ENCODE results near the gene SYT13. TPM values are rescaled to one million over a fixed set of nuclear protein-coding genes. Genes with fewer than 3 reads are reported as not detected.

The SYT13 gene, protein sequence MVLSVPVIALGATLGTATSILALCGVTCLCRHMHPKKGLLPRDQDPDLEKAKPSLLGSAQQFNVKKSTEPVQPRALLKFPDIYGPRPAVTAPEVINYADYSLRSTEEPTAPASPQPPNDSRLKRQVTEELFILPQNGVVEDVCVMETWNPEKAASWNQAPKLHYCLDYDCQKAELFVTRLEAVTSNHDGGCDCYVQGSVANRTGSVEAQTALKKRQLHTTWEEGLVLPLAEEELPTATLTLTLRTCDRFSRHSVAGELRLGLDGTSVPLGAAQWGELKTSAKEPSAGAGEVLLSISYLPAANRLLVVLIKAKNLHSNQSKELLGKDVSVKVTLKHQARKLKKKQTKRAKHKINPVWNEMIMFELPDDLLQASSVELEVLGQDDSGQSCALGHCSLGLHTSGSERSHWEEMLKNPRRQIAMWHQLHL
- total RNA-seq, result not detected

DNA sequence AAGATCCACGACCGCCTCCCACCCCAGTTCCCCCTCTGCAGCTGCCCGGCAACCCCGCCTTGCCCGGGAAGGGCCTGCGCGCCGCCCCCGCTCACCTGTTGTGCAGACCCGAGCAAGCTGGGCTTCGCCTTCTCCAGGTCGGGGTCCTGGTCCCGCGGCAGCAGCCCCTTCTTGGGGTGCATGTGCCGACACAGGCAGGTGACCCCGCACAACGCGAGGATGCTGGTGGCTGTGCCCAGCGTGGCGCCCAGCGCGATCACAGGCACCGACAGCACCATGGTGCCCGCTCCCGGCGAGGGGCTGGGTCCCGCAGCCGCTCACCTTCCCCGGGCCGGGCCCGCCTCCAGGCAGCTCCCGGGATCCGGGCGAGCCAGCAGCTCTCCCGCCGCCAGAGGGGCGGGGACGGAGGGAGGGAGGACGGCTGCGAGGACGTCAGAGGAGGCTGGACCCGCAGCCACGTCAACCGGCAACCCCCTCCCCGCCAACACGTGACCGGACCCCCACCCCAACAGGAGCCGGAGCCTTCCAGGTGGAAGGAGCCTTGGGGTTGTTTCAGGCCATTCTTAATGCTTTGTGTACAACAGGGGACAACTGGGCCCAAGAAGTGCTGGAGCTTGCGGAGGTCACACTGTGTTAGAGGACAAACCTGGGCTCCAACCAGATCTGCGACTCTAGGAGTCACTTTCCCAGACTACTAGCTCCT, at the start of gene SYT13:
SYT13 (minus strand) TSS at position 412 of the 703 bp plus-strand sequence; CDS start at position 278, 134 bp downstream.
- no peak for ATAC-seq
- DNase-seq (ENCODE audit: low spot score in 2 of 2), result no peak
- H3K9me3 Mint-ChIP-seq, result no peaks in the 10 kb centered on the region
- H3K36me3 Mint-ChIP-seq, result no peaks in the 10 kb centered on the region
- no peak within 1 kb of the TSS for H3K27ac Mint-ChIP-seq

DNA sequence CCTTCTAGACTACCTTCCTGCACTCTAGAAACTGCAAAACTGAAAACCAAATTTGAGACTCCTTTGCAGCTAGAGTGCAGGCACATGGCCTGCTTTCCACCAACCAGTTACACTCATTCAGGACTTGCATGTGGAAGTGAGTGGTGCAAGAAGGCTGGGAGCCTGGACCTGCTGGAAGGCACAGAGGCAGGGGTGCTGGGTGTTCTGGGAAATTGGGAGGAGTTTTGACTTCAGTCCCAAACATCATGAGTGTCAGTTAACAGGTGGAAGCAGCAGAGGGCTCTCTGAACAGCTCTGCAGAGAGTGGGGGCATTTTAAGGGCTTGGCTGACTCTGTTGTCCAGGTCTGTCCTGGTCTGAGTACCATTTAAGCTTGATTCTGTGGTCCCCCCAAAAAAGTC, 49.3 kb upstream of the SYT13 start:
- ATAC-seq (no peak), DNase-seq (ENCODE audit: low spot score in 2 of 2) (no peak)
- Mint-ChIP-seq H3K9me3 (no peaks in the 10 kb centered on the region), H3K36me3 (no peaks in the 10 kb centered on the region), H3K27ac (no peak overlapping the region)

DNA sequence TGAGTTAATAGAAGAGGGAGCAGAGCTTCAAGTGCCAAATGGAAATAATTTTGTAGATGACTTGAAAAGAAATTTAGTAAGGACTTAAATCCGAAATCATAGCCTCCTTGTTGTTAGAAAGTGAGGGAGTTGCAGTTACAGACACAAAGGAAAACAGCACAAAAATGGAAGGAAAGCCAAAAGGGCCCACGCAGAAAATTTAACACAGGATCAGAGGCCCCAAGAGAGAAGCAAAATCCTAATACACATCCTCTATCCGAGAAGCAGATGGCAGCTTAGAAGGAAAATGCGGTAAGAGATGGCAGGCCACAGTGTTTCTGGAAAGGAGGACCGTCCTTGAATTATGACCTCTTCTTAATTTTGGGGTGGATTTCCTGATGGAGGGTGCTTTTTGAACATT, 48.7 kb upstream of the SYT13 start:
- ATAC-seq, result no peak
- Mint-ChIP-seq H3K9me3 (no peaks in the 10 kb centered on the region), H3K27ac (no peak overlapping the region), H3K36me3 (no peaks in the 10 kb centered on the region)
- DNase-seq (ENCODE audit: low spot score in 2 of 2), result no peak

DNA sequence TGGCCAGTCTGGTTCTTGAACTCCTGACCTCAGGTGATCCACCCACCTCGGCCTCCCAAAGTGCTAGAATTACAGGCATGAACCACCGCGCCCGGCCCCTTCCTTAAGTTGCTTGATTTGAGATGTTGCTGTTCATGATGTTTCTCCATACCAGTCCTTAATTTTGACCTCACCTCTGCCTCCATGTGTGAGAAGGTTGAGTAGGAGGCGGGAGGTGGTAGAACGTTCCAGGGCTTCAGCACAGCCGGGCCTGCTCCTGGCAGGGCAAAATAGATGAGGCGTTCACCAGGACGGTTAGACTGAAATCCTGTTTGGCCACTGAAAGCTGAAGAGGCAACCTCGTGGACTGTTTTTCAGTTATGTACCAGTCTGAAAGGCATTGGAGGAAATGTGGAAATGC, 48.3 kb upstream of the SYT13 start:
- Mint-ChIP-seq H3K9me3 (no peaks in the 10 kb centered on the region), H3K27ac (no peak overlapping the region), H3K36me3 (no peaks in the 10 kb centered on the region)
- ATAC-seq (no peak), DNase-seq (ENCODE audit: low spot score in 2 of 2) (no peak)

DNA sequence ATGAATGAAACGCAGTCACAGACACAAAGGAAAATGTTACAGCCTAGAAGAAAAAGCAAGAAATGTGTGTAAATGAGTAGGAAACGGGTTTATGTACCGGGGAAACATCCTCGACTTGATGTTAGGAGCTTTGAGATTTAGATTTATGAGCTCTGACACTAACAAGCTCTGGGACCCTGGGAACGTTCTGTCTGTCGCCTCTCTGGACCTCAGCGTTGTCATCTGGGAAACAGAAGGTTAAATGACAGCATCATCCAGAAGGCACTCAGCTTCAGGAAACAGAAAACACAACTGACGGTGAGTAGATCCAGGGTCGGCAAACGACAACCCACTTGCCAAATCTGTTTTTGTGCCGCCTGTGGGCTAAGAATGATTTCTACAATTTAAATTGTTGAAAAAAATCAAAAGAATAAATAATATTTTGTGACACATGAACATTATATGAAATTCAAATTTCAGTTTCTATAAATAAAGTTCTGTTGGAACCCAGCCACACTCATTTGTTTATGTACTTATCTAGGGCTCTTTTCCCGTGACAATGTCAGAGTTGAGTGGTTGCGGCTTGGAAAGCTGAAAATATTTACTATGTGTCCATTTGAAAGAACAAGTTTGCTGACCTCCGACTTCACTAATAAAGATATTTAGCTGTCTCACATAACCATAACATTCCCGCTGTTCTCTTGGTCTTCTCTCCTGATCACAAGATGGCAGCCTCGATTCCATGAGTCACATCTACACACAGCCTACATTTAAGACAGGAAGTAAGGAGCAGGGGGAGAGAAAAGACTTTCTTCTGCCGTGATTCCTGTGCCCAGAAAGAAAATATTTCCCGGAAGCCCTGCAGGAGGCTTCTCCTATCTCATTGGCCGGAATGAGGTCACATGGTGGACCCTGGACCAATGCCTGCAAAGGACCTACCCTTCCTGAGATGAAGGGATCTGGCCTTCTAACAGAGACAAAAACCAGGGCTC, 47.1 kb upstream of the SYT13 start:
- H3K9me3 Mint-ChIP-seq, result no peaks in the 10 kb centered on the region
- DNase-seq (ENCODE audit: low spot score in 2 of 2), result no peak
- ATAC-seq, result peak in 1 of 2 donors; percentile 45
- no peak overlapping the region for H3K27ac Mint-ChIP-seq
- H3K36me3 Mint-ChIP-seq, result no peaks in the 10 kb centered on the region

DNA sequence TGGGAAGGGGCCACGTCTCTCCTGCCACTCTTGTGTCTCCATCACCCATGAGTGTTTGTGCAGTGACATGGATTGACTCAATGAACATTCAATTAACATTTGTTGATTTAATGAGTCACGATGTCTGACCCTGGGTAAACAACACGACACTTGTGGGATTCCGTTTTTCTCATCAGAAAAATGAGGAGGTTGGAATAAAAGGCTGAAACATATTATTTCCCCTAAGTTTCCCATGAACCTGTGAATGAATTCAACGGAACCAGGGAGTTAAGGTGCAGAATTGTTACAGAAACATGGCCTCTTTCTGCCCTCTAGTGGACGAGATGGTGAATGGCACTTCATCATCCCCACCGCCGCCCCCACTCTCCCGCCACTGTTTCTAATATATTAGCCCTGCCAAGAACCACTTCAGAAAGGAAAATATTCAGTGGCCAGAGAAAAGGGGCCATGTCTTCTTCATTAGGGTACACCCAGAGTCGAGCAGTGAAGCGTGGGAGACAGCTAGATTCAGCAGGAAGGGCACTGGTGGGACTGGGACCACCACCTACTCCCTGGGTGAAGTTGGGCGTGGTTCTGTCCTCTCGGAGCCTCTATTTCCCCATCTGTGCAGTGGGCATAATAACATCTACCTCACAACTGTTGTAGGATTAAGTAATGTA, 46.3 kb upstream of the SYT13 start:
- H3K36me3 Mint-ChIP-seq, result no peaks in the 10 kb centered on the region
- H3K27ac Mint-ChIP-seq, result no peak overlapping the region
- peaks cover 0 to 4% of the 10 kb centered on the region in 2 donors for H3K9me3 Mint-ChIP-seq
- ATAC-seq (peak; percentile 49 to 50), DNase-seq (ENCODE audit: low spot score in 2 of 2) (peak in 1 of 2 donors; percentile 26)

DNA sequence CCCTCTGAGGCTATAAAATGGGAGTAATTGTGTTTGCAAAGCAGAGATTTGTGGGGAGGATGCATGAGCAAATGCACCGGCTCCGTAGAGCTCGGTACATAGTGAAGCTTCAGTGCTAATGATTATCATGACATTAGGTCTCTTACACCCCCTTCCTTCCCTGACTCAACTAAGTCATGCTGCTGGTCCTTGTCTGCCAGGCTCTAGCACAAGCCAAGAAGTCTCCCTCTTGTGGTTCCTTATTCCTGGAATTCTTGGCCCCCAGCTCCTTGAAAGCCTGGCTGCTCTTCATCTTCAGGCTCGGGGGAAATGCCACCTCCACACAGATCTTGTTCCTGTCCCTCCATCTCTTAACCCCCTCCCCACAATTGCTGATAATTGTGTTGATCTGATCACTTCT, 45.7 kb upstream of the SYT13 start:
- Mint-ChIP-seq H3K9me3 (peaks cover 0 to 7% of the 10 kb centered on the region in 2 donors), H3K36me3 (peaks cover 0 to 4% of the 10 kb centered on the region in 2 donors), H3K27ac (no peak overlapping the region)
- no peak for DNase-seq (ENCODE audit: low spot score in 2 of 2)
- ATAC-seq, result no peak

DNA sequence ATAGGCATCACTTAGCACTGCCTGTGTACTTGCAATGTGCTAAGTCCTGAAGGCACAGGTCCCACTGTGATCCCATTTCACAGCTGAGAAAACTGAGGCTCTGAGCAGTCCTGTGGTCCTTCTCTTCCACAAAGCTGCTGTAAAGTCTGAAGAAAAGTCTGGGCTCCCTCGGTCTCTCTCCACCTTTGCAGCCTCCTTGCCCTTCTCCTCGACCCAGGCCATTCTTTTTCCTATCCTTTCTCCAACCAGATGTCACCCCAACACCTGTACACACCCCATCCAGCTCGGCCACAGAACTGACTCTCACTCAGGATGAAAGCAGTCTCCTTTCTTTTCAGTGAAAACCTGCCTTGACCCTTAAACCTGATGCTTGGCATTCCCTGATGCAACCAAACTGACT, 42.6 kb upstream of the SYT13 start:
- ATAC-seq (no peak), DNase-seq (ENCODE audit: low spot score in 2 of 2) (no peak)
- Mint-ChIP-seq H3K9me3 (peaks cover 0 to 8% of the 10 kb centered on the region in 2 donors), H3K27ac (no peak overlapping the region), H3K36me3 (peaks cover 0 to 7% of the 10 kb centered on the region in 2 donors)

DNA sequence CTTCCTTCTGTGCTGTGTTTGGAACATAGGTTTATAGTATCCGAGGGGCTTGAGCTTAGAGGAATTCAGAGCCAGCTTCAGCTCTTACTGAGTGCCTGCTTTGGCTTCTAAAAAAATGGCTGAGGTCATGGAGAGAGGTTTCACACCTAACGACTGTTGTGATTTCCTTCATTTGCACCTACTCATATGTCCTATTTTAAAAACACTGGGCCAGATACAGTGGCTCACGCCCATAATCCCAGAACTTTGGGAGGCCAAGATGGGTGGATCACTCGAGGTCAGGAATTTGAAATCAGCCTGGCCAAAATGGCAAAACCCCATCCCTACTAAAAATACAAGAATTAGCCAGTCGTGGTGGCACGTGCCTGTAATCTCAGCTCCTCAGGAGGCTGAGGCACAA, 38.3 kb upstream of the SYT13 start:
- peaks cover 0 to 8% of the 10 kb centered on the region in 2 donors for H3K9me3 Mint-ChIP-seq

DNA sequence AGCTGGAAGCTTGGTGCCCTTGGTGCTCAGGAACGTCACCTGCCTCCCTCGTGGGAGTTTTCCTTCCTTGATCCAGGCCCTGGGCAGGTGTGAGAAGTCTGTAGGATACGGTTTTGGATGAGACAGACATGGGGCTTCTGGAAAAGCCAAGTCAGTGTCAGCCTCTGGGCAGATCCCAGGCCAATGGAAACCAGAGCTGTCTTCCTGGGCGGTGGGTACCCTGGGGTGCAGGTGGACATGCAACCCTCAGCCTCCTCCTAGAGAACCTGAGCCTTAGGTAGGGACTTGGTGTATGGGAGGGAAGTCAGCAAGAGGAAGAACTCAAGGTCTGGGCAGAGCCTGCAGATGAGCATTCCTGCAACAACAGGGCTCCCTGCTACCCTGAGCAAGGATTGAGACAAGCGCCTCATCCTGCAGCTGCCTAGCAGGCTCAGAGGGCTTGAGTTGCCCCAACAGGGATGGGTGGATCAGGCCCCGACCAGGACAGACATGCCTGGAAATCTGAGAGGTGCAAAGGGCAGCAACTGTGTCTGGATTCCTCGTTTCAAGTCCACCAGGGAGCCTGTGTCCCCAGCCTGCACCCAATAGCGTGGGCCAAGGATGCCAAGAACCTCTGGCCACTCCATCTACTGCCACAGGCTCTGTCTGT, 37.6 kb upstream of the SYT13 start:
- H3K9me3 Mint-ChIP-seq, result peaks cover 0 to 8% of the 10 kb centered on the region in 2 donors
- ATAC-seq, result no peak
- DNase-seq (ENCODE audit: low spot score in 2 of 2), result no peak
- no peak overlapping the region for H3K27ac Mint-ChIP-seq
- peaks cover 0 to 7% of the 10 kb centered on the region in 2 donors for H3K36me3 Mint-ChIP-seq

More for the DNA sequence above, 38.3 kb upstream of the SYT13 start:
- Mint-ChIP-seq H3K27ac (no peak overlapping the region), H3K36me3 (peaks cover 0 to 7% of the 10 kb centered on the region in 2 donors)
- DNase-seq (ENCODE audit: low spot score in 2 of 2) (no peak), ATAC-seq (no peak)

DNA sequence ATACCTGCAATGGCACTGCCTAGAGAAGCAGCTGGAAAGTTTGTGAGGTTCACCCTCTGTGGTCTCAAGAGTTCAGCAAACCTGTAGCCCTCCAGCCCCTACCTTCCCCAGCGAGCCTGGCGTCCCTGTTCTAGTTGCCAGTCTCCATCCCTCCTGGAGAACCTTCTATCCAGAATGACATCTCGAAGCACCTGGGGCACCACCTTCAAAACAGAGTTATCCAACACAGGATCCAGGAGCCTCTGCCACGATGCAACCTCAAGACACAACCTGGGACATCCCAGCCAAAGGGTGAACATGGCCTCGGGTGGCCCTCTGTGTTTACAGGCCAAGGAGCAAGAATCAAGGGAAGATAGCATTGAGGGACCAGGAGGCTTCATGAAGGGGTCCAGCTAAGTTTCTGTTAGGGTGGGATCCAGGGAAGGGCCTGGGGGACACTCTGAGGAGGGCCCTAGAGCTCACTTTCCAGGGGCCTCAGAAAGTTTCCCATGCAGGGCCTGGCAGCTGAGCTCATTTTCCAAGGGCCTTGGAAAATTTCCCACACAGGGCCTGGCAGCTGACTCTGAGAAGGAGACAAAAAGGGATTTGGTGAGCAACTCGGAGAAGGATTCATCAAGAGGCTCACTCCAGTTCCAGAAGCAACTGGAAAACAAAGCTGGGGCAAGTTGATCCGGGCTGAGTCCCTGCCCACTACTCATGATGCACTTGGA, 36.9 kb upstream of the SYT13 start:
- ATAC-seq (no peak), DNase-seq (ENCODE audit: low spot score in 2 of 2) (no peak)
- H3K9me3 Mint-ChIP-seq, result peaks cover 0 to 8% of the 10 kb centered on the region in 2 donors
- no peak overlapping the region for H3K27ac Mint-ChIP-seq
- H3K36me3 Mint-ChIP-seq, result peaks cover 0 to 7% of the 10 kb centered on the region in 2 donors

DNA sequence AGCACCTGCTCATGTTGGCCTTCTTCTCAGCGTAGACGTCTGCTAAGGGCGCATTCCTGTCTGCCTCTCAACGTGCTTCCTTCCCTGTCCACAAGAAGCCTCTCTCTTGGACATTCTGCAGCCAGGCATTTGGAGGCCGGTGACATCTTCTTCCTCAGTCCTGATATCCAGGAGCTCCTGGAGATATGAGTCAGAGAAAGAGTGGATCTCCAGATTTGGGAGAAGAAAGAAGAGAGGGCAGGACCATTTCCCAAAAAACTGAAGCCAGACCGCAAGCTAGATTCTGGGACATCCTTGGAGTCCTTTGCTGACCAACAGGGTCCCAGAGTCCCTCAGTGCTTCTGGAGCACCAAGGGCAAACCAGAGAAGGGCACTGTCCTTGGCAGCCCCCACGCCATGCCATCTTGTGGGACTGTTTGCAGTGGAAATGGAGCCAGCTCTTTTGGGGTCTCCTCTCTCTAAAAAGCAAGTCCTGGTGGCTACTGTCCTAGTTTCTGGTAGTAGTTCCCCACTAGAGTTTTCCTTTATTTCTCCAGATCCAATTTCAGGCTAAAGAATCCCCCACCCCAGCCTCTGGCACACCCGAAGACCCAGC, 36.1 kb upstream of the SYT13 start:
- DNase-seq (ENCODE audit: low spot score in 2 of 2) (no peak), ATAC-seq (no peak)
- peaks cover 0 to 4% of the 10 kb centered on the region in 2 donors for H3K9me3 Mint-ChIP-seq
- H3K27ac Mint-ChIP-seq, result no peak overlapping the region
- peaks cover 0 to 6% of the 10 kb centered on the region in 2 donors for H3K36me3 Mint-ChIP-seq

DNA sequence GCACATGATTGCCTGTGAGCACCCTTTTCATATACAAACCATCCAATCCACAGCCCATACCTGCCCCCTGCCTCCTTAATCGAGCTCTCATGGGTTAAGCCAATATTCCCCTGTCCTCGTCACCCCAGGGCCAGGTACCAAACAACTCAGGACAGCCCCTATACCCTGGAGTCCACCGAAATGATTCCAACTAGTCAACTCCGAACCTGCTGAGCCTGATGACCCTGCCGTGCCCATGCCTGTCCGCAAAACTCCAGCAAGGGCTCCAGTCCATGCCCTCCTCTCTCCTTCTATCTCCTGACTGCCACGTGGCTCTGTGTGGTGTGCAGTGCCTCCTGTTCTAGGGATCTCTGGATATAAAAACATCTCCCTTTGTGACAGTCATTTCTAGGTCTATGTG, 35.5 kb upstream of the SYT13 start:
- no peak for DNase-seq (ENCODE audit: low spot score in 2 of 2)
- H3K27ac Mint-ChIP-seq, result no peak overlapping the region
- ATAC-seq, result no peak
- H3K36me3 Mint-ChIP-seq, result peaks cover 0 to under 1% of the 10 kb centered on the region in 2 donors
- no peaks in the 10 kb centered on the region for H3K9me3 Mint-ChIP-seq

DNA sequence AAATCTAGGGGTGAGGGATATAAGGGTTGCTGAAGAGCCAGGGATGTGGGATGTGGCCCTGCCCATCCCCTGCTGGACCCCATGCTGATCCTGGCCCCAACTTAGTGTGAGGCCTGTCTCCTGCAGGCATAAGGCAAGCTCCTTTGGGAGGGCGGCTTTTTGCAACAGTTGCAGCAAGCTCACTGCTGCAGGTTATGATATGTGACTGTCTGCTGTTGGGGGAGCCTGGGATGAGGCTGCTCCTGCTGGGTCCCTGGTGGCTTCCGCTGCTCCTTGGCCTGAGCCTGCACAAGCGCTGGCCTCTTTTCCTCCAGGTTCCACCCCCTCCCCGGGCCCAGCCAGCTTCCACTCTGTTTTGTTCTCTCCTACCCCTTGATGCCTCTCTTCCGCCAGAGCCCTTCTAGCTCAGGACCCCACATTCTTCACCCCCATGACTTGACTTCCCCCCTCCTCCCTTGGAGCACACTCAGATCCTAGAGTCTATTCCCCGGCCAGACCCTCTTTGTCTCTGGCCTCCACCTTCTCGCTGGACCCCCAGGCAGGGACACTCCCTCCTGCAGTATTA, 35.0 kb upstream of the SYT13 start:
- ATAC-seq, result no peak

DNA sequence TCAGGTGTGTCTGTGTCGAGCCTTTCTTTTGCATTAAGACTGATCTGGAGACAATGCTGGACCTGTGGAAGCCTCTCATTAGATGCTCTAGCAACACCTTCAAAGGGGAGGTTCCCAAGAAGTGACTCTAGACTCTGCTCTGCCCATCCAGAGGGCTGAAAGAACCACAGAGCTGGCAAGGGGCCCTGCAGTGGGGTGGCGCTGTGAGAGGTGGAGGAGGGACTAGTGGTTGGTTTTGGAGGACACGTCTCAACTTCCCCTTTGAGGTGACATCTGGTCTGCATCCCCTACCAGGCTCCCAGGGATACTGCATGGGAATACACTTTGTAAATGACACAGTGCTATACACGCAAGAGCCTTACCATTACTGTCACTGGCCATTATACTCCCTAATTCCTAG, 34.2 kb upstream of the SYT13 start:
- Mint-ChIP-seq H3K9me3 (no peaks in the 10 kb centered on the region), H3K36me3 (no peaks in the 10 kb centered on the region), H3K27ac (no peak overlapping the region)
- ATAC-seq (no peak), DNase-seq (ENCODE audit: low spot score in 2 of 2) (no peak)

More for the DNA sequence above, 35.0 kb upstream of the SYT13 start:
- no peaks in the 10 kb centered on the region for H3K36me3 Mint-ChIP-seq
- no peaks in the 10 kb centered on the region for H3K9me3 Mint-ChIP-seq
- H3K27ac Mint-ChIP-seq, result no peak overlapping the region
- no peak for DNase-seq (ENCODE audit: low spot score in 2 of 2)
